ENCODE results near the gene RILPL2.

DNA sequence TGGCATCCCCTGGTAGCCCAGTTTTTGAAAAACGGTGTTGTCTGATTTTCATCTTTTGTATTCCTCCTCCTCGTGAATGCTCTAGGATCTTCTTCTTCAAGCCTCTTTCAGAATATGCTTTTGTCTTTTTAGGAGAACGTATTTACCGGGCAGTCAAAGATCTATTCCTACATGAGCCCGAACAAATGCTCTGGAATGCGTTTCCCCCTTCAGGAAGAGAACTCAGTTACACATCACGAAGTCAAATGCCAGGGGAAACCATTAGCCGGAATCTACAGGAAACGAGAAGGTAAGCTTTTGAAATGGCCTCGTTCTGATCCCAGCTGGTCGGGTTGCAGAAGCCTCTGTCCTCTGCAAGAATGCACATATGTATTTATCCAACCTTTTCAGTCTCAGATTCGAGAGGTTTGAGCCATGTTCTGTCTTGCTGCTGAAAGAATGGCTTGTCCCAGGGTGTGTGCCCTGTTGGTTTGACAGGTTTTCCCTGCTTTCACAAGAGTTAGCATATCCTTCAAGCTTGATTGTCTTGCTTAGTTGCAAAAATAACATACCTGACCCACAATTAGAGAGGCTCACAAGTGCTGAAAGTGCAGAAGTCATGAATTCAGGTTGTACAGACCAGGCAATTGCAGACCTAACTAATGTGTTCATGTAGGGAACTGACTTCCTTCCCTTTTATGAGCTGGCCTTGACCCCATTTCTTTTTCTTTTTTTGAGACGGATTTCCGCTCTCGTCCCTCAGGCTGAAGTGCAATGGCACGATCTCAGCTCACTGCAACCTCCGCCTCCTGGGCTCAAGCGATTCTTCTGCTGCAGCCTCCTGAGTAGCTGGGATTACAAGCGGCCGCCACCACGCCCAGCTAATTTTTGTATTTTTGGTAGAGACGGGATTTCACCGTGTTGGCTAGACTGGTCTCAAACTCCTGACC lies 45.7 kb downstream of the RILPL2 start:
- TF ChIP-seq CTCF (IDR thresholded peaks at IDR 0.05) (no peak), POLR2A (IDR thresholded peaks at IDR 0.05) (no peak)
